SHP77 (cell line): ENCODE measurements around the gene PPEF2.
"Not testable (repeated sequence)": the region's sequence is repeated elsewhere in the genome, so short reads cannot be mapped to it uniquely, and the experiment has no call there.

Source experiments
- DNase-seq, 2 experiments: peaks; one replicate each; lab custom pipeline; 2025; lab: John Stamatoyannopoulos, UW

The PPEF2 gene

DNA sequence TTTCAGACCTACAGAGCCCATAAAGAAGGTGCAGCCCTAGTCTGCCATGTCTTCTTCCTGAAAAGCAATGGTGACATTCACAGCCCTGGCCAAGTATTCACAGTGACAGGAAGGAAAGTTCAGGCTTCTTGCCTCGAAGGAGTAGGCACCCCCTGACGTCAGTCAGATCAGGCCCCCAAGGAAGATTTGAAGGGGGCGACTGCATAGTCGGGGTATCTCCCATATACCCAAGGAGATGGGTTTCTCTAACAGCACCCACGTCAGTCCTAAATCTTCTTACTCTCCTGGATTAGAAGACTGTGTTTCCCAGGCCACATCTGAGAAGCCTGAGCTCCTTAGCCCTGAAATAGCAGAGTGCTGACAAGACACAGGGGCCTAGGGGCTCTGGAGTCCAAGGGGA lies at the start of gene PPEF2:
Gene PPEF2 (minus strand): TSS at position 101 of the 400 bp plus-strand sequence. CDS start 6,127 bp downstream, outside the sequence.
- no peak for DNase-seq

DNA sequence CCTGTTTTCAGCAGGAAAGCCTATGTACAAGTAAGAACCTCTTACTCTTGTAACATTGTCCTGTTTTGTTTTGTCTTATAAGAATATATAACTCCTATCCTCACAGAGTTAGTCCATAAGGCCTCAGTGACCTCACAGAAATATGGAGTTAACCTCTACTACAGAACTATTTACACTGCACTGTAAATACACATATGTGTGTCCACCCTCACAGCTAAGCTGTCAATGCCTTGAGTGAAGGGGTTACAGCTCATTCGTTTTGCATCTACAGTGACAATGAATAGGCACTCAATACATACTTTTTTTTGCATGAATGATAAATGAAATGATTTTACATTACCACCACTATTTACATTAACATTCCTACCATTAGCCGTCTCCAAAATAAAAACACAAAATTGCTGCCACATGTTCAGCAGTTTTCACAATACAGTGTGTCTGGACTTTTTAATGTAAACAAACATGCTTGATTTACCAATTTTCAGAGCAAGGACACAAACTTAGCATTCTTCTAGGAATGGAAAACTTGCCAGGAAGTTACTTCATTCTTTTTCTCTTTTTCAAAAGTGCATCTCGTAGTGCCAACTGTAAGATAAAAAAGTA lies 48.1 kb upstream of the PPEF2 start:
- DNase-seq, result no peak

GRCh38 chr4:75948822-75949444 lies 46.7 kb upstream of the PPEF2 start:
- DNase-seq, result no peak

DNA sequence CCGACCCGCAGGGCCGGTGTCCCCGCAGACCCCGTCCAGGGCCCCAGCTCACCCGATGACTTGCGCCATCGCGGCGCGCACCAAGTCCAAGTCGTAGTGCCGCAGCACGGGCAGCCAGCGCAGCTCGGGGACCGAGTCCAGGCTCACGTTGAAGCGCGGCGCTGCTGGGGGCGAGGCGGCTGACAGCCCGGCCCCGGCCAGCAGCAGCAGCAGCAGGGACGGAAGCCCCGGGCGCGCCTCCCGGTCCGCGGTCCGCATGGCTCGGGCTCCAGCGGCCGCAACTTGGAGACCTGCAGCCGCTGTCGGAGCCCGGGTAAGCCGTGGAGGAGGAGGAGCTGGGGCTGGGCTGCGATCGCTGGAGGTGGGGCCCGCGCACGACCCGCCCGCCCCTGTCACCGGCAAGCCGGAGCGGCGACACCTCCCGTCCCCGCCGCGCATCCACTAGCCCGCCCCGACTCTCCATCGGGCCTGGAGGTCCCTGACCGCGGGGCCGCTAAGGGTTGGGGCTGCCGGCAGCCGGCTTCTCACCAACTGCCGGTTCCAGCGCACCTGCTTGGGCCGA lies 38.5 kb upstream of the PPEF2 start, which contains the start of gene NAAA:
Gene NAAA (minus strand): TSS at position 322 of the 562 bp plus-strand sequence. CDS start 64 bp downstream, at position 258.
- peak; percentile 63 to 80 for DNase-seq

DNA sequence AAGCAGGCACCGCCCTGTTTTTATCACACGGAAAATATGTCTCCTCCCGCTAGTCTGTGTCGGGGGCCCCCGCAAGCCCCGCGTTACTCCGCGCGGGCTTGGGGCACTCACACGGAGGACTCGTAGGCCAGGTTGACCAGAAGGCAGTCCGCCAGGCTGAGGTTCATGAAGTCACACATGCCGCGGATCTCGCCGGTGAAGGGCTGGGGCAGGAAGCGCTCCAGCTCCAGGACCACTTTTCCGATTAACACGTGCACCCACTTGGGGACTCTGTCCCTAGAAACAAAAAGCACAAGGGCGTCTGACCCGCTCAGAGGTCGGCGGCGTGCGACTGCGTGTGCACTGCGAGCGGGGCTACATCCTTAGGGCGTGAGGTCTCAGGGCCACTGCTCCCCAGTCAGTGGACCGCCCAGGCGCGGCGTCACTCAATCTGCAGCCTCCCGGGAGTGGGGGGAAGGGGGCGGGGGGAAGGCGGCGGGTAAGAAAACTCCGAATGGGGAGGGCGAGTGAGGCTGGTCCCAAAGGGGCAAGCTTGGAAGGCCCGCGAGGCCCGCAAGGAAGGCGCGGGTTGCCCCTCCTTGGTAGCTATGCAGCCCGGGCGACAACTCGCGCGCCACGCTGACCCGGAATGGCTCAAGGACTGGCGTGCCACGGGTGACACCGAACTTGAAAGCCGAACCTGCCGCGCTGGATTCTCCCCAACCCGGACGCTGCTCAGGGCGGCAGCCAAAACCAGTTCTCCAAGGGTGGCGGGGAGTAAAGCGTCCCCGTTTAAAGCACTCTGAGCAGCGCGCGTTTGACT lies 37.8 kb upstream of the PPEF2 start:
- peak; percentile 54 to 63 for DNase-seq

GRCh38 chr4:75935628-75936027 lies 33.4 kb upstream of the PPEF2 start:
- no peak for DNase-seq

- DNase-seq, result no peak
Observed at GRCh38 chr4:75930152-75930551, 27.9 kb upstream of the PPEF2 start.

GRCh38 chr4:75924916-75925315 lies 22.7 kb upstream of the PPEF2 start:
- peak in 1 of 2 experiments; percentile 17 for DNase-seq

DNA sequence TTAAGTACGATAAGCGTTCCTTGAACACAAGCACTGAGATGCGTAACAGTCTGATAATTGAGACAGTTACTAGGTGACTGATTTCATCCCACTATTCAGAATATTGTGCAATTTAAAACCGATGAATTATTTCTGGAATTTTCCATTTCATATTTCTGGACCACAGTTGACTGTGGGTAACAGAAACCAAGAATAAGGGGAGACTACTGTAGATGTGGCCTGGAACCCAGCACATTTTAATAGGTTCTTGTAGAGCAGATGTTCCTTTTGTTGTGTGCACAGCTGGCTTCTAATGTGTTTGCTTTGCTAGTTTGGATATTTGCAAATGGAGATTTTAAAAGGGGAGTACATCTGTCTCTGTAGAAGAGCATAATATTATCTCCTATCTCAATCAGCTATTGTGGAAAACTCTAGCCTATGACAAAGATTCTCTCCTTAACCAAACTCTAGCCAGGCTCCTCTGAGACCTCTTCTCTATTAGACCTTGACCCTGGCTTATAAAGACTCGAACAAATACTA lies 22.1 kb upstream of the PPEF2 start:
- DNase-seq, result peak; percentile 17 to 61

GRCh38 chr4:75922588-75922987 lies 20.3 kb upstream of the PPEF2 start:
- no peak for DNase-seq

DNA sequence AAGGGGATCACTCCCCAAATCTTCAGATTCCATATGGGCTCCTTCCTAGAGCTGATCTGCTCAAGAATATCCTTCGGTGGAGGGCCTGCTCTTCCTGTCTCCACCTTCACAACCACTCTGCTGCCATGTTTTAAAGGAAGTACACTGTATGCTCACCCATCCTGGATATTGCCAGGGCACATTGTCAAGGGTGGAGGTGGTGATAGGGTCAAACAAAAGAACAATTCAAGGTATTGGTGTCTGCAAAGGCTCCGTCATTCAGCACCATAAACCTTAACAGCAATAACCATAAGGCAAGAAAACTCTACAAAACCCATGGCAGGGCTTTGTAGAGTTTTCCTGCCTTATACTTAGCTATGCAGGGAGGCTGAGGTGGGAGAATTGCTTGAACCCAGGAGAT lies 19.7 kb upstream of the PPEF2 start:
- no peak for DNase-seq

- DNase-seq, result no peak
Observed at GRCh38 chr4:75920327-75920726, 18.1 kb upstream of the PPEF2 start.

GRCh38 chr4:75919920-75920319 lies 17.7 kb upstream of the PPEF2 start:
- peak; percentile 21 to 24 for DNase-seq

DNA sequence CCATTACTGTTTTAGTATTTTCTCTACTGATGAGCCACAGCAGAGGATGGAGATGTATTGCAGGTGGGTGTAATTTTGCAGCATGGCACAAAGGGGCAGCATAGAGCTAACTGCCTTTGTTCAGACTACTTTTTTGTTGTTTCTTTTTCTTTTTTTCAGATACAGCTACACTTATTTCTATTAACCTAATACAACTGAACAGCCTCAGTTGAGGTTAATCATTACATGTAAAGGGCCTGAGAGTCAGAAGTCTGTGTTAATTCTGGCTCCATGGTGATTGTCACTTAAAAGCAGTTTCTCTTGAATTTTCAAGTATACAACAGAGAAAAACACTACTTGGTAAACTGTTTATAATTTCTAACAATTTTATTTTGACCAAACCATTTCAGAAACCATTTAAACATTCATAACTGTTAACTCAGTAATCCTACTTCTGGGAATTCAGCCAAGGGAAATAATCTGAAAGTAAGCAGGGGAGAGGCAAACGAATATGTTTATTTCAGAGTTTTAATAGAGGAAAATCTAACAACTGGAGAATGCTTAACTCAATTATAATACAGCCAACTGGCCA lies 13.9 kb upstream of the PPEF2 start:
- peak in 1 of 2 experiments; percentile 29 for DNase-seq

DNA sequence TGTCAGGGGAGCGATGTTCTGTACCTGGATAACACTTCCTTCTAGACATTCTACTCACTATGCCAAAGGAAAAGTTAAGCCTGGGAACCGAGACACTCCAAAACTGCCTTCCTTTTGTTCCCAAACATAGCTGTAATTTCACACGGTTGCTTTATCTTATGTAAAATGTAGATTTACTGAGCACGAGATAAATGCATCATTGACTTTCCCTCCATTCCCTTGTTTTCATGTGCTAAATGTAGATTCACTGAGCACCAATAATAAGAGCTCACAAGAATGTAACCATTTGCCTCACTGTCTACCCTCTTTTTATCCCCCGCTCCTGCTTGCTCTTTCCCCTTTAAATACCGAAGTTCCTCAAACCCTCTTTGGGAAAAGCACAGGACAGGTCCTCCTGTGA lies 10.7 kb upstream of the PPEF2 start:
- no peak for DNase-seq

DNA sequence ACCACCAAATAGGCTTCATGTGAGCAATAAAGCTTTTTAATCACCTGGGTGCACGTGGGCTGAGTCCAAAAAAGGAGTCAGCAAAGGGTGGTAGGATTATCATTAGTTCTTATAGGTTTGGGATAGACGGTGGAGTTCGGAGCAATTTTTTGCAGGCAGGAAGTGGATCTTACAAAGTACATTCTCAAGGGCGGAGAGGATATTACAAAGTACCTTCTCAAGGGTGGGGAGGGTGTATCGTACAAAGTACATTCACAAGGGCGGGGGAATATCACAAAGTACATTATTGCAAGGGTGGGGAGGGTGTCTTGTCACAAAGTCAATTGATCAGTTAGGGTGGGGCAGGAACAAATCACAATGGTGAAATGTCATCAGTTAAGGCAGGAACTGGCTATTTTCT lies 8.6 kb upstream of the PPEF2 start:
- not testable (repeated sequence) for DNase-seq

DNA sequence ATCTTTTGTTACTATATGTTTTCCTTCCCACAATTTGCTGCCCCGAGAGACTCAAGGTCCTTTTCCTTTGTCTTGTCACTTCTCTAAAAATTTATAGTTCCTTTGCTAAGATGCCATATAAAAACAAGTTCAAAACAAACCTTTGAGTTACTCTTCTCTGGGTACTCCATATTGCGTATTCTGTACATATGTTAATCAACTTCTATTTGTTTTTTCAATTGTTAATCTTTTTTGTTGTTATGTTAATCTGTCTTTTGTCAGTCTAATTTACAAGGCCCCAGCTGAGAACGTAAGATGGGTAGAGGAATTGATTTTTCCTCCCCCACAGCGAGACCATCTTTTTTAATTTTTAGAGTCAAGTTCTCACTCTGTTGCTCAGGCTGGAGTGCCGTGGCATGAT lies 7.2 kb upstream of the PPEF2 start:
- no peak for DNase-seq

DNA sequence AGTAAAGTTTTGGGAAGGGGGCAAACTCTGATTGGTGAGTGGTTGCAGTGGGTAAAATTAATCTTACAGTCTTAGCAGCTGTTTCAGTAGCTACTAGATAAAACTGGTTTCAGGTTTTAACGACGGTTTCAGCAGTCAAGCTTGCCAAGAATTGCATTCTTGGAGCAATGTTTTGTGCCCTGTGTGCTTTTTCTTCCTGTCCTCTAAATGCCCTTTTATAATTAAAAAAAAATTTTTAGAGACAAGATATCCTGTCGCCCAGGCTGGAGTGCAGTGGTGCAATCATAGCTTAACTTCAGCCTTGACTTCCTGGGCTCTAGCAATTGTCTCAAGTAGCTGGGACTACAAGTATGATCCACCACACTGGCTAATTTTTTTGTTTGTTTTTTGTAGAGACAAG lies 6.3 kb upstream of the PPEF2 start:
- DNase-seq, result no peak

DNA sequence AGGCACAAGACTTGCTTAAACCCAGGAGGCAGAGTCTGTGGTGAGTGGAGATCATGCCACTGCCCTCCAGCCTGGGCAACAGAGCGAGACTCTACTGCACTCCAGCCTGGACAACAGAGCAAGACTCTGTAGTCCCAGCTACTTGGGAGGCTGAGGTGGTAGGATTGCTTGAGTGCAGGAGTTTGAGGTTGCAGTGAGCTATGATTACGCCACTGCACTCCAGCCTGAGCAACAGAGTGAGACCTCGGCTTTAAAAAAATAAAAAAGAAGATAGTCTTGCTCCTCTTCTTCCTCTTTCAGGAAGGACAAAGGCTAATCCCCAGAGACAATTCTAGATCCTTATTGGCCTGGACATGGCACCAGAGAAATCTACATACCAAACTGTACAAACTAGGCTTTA lies 5.7 kb upstream of the PPEF2 start:
- no peak for DNase-seq

DNA sequence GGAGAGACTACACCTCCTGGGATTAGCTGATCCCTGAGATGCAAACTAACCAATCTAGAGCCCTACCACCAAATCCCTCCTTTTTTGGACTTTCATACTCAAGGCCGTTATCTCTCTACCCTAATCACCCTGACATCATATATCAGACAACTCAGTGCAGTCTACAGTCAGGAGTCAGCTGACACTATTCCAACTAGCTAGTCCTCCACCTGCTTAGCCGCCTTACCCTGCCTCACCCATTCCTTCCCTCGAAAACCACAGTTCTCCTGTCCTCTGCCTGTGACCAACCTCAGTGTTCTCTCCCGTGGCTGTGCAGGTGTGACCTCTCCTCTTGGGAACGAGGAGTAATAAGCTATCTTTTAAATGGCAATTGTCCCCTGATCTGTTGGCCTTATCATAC lies 1.8 kb upstream of the PPEF2 start:
- DNase-seq, result no peak

DNA sequence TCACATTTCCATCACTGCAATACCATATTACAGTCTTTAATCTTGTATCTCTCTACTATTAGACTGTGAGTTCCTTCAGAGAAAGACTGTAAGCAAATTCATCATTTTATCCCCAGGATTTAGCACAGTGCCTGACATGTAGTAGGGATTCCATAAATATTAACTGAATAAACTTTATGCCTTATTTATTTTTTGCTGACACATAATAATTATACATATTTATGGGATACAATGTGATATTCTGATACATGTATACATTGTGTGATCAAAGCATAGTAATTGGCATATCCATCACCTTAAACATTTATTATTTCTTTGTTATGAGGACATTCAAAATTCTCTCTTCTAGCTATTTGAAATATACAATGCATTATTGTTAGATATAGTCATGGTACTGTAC lies 3.7 kb downstream of the PPEF2 start:
- DNase-seq, result no peak

DNA sequence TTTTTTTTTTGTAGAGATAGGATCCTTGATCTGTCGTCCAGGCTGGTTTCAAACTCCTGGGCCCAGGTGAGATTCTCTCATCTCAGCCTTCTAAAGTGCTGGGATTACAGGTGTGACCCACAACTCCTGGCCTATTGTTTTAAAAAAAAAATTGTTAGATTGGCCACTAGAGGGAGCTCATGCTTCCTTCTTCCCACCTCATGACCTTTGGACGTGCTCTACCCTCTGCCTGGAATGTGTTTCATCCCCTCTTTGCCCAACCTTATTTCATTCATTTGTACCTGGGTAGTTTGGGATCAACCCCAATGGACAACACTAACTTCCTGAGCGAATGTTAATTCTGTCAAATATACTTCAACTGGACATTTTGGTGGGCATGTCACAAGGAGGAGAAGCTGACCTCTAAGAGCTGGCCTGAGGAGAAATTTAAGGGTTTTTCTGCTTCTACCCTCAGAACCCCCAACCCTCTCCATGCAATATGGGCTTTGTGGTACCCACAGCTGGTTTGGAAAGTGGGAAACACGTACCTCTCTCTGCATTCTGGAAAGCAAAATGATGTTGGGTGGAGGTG lies 6.4 kb downstream of the PPEF2 start:
- peak; percentile 16 to 24 for DNase-seq
